GM20000 (cell line): ENCODE measurements around the gene CELF1.
"Not testable (repeated sequence)": the region's sequence is repeated elsewhere in the genome, so short reads cannot be mapped to it uniquely, and the experiment has no call there.

Source experiments
- DNase-seq: peaks from one replicate; pipeline ENCODE4 v3.0.0; 2012; ENCODE audit warnings: low spot score
- TF ChIP-seq, protein P1 (sequence below): IDR thresholded peaks from 2 replicates; pipeline ENCODE4 v1.5.1; 2012; ENCODE audit warnings: mild to moderate bottlenecking, control low read depth; ENCODE audit errors: extremely low read depth, missing control alignments

The CELF1 gene

DNA sequence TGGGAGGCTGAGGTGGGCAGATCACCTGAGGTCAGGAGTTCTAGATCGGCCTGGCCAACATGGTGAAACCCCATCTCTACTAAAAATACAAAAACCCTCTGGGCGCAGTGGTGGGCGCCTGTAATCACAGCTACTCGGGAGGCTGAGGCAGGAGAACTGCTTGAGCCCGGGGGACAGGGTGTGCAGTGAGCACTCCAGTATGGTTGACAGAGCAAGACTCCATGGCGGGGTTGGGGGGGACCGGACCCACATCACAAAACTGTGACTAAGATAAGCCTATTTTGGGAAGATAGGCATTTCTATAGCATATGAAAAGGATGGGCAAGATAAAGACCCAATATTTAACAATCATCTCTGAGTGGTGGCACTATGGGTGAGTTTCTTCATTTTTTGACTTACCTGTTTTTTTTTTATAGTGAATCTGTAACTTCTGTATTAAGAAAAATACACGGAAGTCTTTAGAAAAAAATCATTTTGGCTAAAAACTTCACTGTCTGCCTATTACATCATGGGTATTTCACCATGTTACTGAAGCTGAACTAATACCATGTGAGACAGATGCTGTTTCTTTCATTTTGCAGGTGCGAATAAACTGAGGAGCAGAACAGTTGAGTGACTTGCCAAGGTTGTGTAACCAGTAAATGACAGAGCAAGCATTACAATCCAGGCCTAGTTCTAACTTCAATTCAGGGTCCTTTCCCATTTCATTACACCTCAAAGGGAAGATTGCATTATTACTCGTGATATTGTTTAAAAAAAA, 2.5 kb downstream of the CELF1 start:
- TF ChIP-seq, protein P1, sequence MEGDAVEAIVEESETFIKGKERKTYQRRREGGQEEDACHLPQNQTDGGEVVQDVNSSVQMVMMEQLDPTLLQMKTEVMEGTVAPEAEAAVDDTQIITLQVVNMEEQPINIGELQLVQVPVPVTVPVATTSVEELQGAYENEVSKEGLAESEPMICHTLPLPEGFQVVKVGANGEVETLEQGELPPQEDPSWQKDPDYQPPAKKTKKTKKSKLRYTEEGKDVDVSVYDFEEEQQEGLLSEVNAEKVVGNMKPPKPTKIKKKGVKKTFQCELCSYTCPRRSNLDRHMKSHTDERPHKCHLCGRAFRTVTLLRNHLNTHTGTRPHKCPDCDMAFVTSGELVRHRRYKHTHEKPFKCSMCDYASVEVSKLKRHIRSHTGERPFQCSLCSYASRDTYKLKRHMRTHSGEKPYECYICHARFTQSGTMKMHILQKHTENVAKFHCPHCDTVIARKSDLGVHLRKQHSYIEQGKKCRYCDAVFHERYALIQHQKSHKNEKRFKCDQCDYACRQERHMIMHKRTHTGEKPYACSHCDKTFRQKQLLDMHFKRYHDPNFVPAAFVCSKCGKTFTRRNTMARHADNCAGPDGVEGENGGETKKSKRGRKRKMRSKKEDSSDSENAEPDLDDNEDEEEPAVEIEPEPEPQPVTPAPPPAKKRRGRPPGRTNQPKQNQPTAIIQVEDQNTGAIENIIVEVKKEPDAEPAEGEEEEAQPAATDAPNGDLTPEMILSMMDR: no peak
- DNase-seq: no peak

DNA sequence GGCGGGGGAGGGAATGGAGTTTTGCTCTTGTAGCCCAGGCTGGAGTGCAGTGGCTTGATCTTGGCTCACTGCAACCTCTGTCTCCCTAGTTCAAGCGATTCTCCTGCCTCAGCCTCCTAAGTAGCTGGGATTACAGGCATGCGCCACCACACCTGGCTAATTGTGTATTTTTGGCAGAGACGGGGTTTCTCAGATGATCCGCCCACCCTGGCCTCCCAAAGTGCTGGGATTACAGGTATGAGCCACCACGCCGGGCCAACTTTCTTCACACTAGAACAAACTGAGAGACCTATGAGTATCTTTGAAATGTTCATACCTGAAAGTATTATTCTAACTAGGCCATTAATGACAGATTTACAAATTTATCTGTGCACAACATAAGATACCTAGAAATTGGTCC, 6.7 kb downstream of the CELF1 start:
- DNase-seq: not testable (repeated sequence)

DNA sequence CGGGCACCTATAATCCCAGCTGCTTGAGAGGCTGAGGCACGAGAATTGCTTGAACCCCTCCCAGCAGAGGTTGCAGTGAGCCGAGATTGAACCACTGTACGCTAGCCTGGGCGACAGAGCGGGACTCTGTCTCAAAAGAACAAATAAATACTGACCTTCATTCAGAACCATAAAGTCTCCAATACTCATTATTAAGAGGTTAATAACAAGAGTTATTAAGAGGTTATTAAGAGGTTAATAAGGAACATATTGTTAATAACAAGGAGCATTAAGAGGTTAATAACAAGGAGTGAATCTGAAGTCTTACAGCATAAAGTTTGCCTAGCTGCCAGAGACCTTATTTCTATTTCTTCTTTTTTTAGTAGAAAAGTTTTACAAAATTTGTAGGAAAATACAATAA, 7.6 kb downstream of the CELF1 start:
- TF ChIP-seq, protein P1: no peak
- DNase-seq: no peak

DNA sequence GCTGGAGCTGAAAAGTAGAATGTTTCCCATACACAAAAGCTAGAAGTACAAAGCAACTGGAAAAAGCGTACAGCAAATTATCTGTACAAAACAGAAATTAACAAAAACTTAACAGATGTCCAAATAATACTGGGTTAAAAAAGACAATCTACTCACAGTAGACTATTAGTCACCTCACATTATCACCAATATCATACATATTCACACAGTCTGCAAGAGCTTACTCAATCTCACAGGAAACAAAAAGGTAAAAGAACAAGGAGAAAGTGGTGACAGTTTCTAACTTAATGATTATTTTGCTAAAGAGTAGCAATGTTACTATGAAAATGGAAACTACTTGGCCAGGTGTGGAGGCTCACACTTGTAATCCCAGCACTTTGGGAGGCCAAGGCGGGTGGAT, 11.9 kb downstream of the CELF1 start:
- TF ChIP-seq, protein P1: no peak
- no peak for DNase-seq

DNA sequence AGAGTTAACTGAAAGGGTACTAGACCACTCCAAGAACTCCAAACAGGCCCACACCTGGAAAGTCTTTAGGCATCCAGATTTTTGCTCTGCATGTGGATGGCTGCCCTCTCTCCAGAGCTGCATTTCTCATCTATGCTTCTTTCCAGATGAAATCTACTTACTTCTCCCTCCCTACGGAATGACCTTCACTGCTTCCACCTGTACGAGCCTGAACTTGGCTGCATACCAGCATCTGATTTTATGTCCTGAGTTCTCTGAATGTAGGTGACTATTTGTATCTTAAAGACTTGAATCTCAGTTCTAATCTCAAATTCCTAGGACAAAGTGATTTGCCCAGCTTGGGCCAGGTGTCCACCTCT, 13.3 kb downstream of the CELF1 start:
- no peak for DNase-seq
- TF ChIP-seq, protein P1: no peak

DNA sequence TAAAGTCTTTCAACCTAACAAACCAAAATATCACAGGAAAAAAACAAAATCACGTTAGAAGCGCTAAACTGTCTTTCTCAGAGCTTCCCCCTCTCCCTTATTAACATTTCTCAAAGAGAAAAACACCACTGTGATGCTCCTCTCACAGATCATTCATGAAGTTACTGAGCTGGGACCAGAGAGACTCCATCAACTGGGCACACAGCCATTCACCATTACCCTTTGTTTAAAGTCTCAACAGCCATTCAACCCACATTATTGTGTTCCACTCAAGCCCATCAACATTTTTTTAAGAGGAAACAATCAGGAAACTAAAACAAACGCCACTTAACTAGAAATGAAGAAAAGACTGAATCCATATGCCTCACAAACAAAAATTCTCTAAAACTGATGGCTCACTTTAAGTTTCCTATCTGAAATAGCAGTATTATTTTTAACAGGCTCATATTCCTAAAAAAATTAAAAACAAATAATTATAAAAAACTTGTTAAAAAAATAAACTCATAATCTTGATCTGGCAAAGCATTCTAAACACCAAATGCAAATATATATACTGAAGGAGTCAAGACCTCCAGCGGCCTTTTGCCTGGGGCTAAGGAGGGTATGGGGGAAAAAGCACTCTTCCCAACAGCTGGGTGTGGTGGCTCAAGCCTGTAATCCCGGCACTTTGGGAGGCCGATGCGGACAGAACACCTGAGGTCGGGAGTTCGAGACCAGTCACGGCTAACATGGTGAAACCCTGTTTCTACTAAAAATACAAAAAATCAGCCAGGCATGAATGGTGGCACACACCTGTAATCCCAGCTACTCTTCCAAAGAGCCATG, 14.0 kb downstream of the CELF1 start:
- DNase-seq: no peak
- TF ChIP-seq, protein P1: no peak

DNA sequence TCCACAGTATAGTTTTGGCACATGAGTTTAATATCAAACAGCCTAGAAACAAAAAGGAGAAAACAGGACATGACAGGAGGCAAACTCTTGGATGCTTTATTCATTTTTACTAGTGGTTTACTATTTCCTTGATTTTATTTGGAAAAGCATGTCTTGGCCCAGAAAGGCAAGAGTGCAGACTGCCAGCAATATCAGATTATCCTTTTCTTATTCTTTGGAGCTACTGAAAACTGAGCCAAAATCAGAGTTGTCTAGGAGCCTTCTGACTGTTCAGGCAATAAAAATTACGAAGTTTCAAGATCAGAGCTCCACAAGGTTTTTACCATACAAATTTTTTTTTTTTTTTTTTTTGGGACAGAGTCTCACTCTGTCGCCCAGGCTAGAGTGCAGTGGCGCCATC, 16.0 kb downstream of the CELF1 start:
- no peak for DNase-seq

More for the DNA sequence above, 16.0 kb downstream of the CELF1 start:
- TF ChIP-seq, protein P1: no peak
